ENCODE data around the gene PFKFB4. TPM values are rescaled to one million over a fixed set of nuclear protein-coding genes. Genes with fewer than 3 reads are reported as not detected.

PFKFB4 gene
- total and polyA plus RNA-seq, 2 of the 4 experiments (the other 2 are of a cell fraction): 16.9 to 17.0 TPM

DNA sequence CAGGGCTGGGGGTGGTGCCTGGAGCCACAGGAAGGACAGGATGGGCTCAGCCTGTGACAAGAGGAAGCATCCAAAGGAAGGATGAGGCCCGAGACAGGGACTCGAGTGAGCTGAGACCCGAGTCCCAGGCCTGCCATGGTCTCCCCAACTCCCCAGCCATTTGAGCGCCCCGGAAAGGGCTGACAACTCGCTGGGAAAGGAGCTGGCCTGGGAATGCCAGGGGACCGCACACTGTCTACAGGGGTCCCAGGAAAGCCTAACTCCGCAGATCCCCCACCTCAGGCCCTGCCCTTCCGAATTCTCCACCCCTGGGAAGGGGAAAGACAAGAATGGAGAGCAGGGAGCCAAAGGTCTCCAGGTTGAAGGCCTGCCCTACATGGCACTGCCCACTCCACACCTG lies 31.6 kb downstream of the PFKFB4 start:
- TF ChIP-seq ELK1 (IDR thresholded peaks at IDR 0.05; ENCODE audit: borderline replicate concordance, low read depth, low read length): no peak
- TF ChIP-seq, protein P1, sequence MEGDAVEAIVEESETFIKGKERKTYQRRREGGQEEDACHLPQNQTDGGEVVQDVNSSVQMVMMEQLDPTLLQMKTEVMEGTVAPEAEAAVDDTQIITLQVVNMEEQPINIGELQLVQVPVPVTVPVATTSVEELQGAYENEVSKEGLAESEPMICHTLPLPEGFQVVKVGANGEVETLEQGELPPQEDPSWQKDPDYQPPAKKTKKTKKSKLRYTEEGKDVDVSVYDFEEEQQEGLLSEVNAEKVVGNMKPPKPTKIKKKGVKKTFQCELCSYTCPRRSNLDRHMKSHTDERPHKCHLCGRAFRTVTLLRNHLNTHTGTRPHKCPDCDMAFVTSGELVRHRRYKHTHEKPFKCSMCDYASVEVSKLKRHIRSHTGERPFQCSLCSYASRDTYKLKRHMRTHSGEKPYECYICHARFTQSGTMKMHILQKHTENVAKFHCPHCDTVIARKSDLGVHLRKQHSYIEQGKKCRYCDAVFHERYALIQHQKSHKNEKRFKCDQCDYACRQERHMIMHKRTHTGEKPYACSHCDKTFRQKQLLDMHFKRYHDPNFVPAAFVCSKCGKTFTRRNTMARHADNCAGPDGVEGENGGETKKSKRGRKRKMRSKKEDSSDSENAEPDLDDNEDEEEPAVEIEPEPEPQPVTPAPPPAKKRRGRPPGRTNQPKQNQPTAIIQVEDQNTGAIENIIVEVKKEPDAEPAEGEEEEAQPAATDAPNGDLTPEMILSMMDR (conservative IDR thresholded peaks at IDR 0.05; ENCODE audit: low read depth, low read length): no peak
- TF ChIP-seq CEBPB (IDR thresholded peaks at IDR 0.05; ENCODE audit: low read depth, low read length): no peak
- no peak for TF ChIP-seq BHLHE40 (IDR thresholded peaks at IDR 0.05; ENCODE audit: low read depth, low read length)
- TF ChIP-seq MXI1 (IDR thresholded peaks at IDR 0.05; ENCODE audit: borderline replicate concordance, low read depth, low read length): no peak
- TF ChIP-seq CHD1 (IDR thresholded peaks at IDR 0.05; ENCODE audit: low read depth, low read length): no peak
- no peak for TF ChIP-seq RCOR1 (IDR thresholded peaks at IDR 0.05; ENCODE audit: insufficient replicate concordance, low read length)
- TF ChIP-seq MAFK (IDR thresholded peaks at IDR 0.05; ENCODE audit: low read depth, low read length): no peak
- TF ChIP-seq SMC3 (IDR thresholded peaks at IDR 0.05; ENCODE audit: low read depth, low read length): no peak
- TF ChIP-seq MAZ (IDR thresholded peaks at IDR 0.05; ENCODE audit: borderline replicate concordance, low read depth, low read length): no peak
- TF ChIP-seq NFE2L2 (IDR thresholded peaks at IDR 0.05; ENCODE audit: low read depth, low read length): no peak
- TF ChIP-seq, protein P2, sequence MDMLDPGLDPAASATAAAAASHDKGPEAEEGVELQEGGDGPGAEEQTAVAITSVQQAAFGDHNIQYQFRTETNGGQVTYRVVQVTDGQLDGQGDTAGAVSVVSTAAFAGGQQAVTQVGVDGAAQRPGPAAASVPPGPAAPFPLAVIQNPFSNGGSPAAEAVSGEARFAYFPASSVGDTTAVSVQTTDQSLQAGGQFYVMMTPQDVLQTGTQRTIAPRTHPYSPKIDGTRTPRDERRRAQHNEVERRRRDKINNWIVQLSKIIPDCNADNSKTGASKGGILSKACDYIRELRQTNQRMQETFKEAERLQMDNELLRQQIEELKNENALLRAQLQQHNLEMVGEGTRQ (IDR thresholded peaks at IDR 0.05; ENCODE audit: low read depth, low read length): no peak
- Histone ChIP-seq H3K27ac (ENCODE audit: insufficient read depth, low read length) (no peak overlapping the region), H2BK120ac (ENCODE audit: low read depth, low read length) (no peak overlapping the region), H3K27me3 (ENCODE audit: control insufficient read depth, insufficient read depth, low read length) (no peaks in the 10 kb centered on the region), H3K56ac (ENCODE audit: extremely low read depth, insufficient read depth, low read length) (no peak overlapping the region), H3K4me2 (ENCODE audit: low read depth, low read length) (no peak overlapping the region), H3K4ac (ENCODE audit: low read depth, low read length) (no peak overlapping the region), H3K36me3 (ENCODE audit: control insufficient read depth, insufficient read depth, low read length) (peaks cover 18% of the 10 kb centered on the region), H4K20me1 (ENCODE audit: insufficient read depth, low read length) (no peaks in the 10 kb centered on the region), H2BK20ac (ENCODE audit: low read depth, low read length) (no peak overlapping the region), H3K9me3 (ENCODE audit: control insufficient read depth, insufficient read depth, low read length) (no peaks in the 10 kb centered on the region), H4K8ac (ENCODE audit: low read depth in 2 of 2, low read length in 2 of 2) (no peak overlapping the region), H2AK9ac (replicated peaks; ENCODE audit: low read depth, low read length, poor library complexity) (no peak overlapping the region), H3K79me1 (ENCODE audit: low read depth in 1 of 2, low read length in 2 of 2) (no peaks in the 10 kb centered on the region), H3K18ac (ENCODE audit: low read depth, low read length) (no peak overlapping the region), H3K14ac (replicated peaks; ENCODE audit: low read depth, low read length) (no peak overlapping the region), H2BK15ac (ENCODE audit: low read depth, low read length) (no peak overlapping the region), H2AFZ (replicated peaks; ENCODE audit: low read length, poor library complexity) (no peak overlapping the region), H2BK5ac (ENCODE audit: low read depth, low read length, poor library complexity, severe bottlenecking) (no peak overlapping the region), H3K4me3 (ENCODE audit: insufficient read depth, low read depth, low read length) (no peak overlapping the region), H3K4me1 (ENCODE audit: control insufficient read depth, insufficient read depth, low read length) (no peaks in the 10 kb centered on the region), H2AK5ac (ENCODE audit: low read depth, low read length) (no peak overlapping the region), H4K5ac (ENCODE audit: low read depth, low read length) (no peak overlapping the region), H3K9ac (ENCODE audit: low read depth, low read length) (no peak overlapping the region), H3K23ac (ENCODE audit: low read depth, low read length) (no peak overlapping the region), H3K9me1 (ENCODE audit: insufficient read depth, low read length) (0 out of 2 replicates have a peak, but pooled peaks cover 3% of the 10 kb centered on the region), H4K91ac (ENCODE audit: insufficient read depth, low read depth, low read length) (no peak overlapping the region)
- POLR2A ChIA-PET (ENCODE audit: unreplicated experiment): no interaction called here
- dilution Hi-C loops (cut with HindIII; ENCODE audit: low sequenced_read_pairs, unreplicated experiment) (no loop called here), intact Hi-C loops (cut with micrococcal nuclease) (no loop called here), in situ Hi-C loops (cut with MboI; ENCODE audit: low sequenced_read_pairs) (no loop called here)
- ATAC-seq (ENCODE audit: low read depth) (no peak), DNase-seq (no peak)
- no TSS peak for BruUV-seq (replicated peaks)
- CTCF ChIA-PET: no interaction called here
- WGBS, 2 experiments (ENCODE audit: extremely low coverage in 2 of 2, insufficient read length in 1 of 2): no CpG with 5 or more reads among the region's 9 CpGs
